HFF-Myc (cell line): ENCODE results near the gene FAM162A.

Source experiments
- DNase-seq: peaks from one replicate; pipeline ENCODE4 v3.0.0-alpha.2; 2011; ENCODE audit warnings: low read depth; ENCODE audit errors: extremely low read depth
- H3K4me3 ChIP-seq: replicated peaks from 2 replicates; pipeline ENCODE4 v1.5.1; 2011; ENCODE audit warnings: low read depth, mild to moderate bottlenecking, control low read depth, low read length
- CTCF ChIP-seq: IDR thresholded peaks from 2 replicates; pipeline ENCODE4 v1.5.1; 2012; ENCODE audit warnings: mild to moderate bottlenecking, low read depth, low read length, control low read depth; ENCODE audit errors: missing control alignments

FAM162A gene

GRCh38 chr3:122383771-122384697 is at the start of gene FAM162A:
TSS of gene FAM162A (plus strand) at chr3:122384182. CDS start at chr3:122384266, 84 bp downstream.
- TF ChIP-seq CTCF = peak; percentile 45
- peak; percentile 63 for DNase-seq
- H3K4me3 ChIP-seq = peak within 1 kb of the TSS; percentile 93

- no peak for DNase-seq
- no peak for TF ChIP-seq CTCF
- H3K4me3 ChIP-seq = no peak overlapping the region
Measured at GRCh38 chr3:122342803-122343202, 41.2 kb upstream of the FAM162A start.

GRCh38 chr3:122343654-122344053 is 40.3 kb upstream of the FAM162A start:
- DNase-seq = no peak
- no peak for TF ChIP-seq CTCF
- no peak overlapping the region for H3K4me3 ChIP-seq

- no peak for DNase-seq
- TF ChIP-seq CTCF = no peak
- H3K4me3 ChIP-seq = no peak overlapping the region
Measured at GRCh38 chr3:122349171-122349570, 34.8 kb upstream of the FAM162A start.

- no peak overlapping the region for H3K4me3 ChIP-seq
- peak; percentile 6 for DNase-seq
- no peak for TF ChIP-seq CTCF
Measured at GRCh38 chr3:122350814-122351418, 33.1 kb upstream of the FAM162A start.

GRCh38 chr3:122351612-122352011 is 32.4 kb upstream of the FAM162A start:
- H3K4me3 ChIP-seq = no peak overlapping the region
- TF ChIP-seq CTCF = no peak
- DNase-seq = no peak
